Measurements from ENCODE around the gene SMIM35. TPM values are rescaled to one million over a fixed set of nuclear protein-coding genes. Genes with fewer than 3 reads are reported as not detected.

Gene SMIM35
- total RNA-seq, 4 donors from 2014 or later: not detected

DNA sequence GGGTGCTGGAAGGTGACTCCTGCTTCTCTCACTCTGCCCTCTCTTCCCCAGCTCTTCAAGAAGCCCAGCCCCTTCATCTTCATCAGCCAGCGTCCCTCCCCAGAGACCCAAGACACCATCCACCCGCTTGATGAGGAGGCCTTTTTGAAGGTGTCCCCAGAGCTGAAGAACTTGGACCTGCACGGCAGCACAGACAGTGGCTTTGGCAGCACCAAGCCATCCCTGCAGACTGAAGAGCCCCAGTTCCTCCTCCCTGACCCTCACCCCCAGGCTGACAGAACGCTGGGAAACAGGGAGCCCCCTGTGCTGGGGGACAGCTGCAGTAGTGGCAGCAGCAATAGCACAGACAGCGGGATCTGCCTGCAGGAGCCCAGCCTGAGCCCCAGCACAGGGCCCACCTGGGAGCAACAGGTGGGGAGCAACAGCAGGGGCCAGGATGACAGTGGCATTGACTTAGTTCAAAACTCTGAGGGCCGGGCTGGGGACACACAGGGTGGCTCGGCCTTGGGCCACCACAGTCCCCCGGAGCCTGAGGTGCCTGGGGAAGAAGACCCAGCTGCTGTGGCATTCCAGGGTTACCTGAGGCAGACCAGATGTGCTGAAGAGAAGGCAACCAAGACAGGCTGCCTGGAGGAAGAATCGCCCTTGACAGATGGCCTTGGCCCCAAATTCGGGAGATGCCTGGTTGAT lies 88.0 kb downstream of the SMIM35 start:
- intact Hi-C loops (cut with DNase I; ENCODE audit: low total_unique reads): no loop called here
- no peaks in the 10 kb centered on the region for H3K36me3 ChIP-seq
- TF ChIP-seq POLR2A (IDR thresholded peaks at IDR 0.05) (no peak), CTCF (IDR thresholded peaks at IDR 0.05) (no peak)

GRCh38 chr11:117997823-117998579 lies 88.8 kb downstream of the SMIM35 start:
- H3K4me3 ChIP-seq: no peak overlapping the region
- no peak overlapping the region for H3K27ac ChIP-seq
- H3K9me3 ChIP-seq: no peaks in the 10 kb centered on the region
- no peak for DNase-seq
- H3K27me3 ChIP-seq: no peaks in the 10 kb centered on the region
- intact Hi-C loops (cut with DNase I; ENCODE audit: low total_unique reads): no loop called here
- H3K36me3 ChIP-seq: no peaks in the 10 kb centered on the region
- H3K4me1 ChIP-seq: no peaks in the 10 kb centered on the region
- TF ChIP-seq CTCF (IDR thresholded peaks at IDR 0.05): no peak
- no peak for TF ChIP-seq POLR2A (IDR thresholded peaks at IDR 0.05)

More for the DNA sequence above, 88.0 kb downstream of the SMIM35 start:
- no peak overlapping the region for H3K4me3 ChIP-seq
- no peaks in the 10 kb centered on the region for H3K9me3 ChIP-seq
- no peak overlapping the region for H3K27ac ChIP-seq
- peak in 1 of 2 donors; percentile 9 for DNase-seq
- H3K27me3 ChIP-seq: no peaks in the 10 kb centered on the region
- H3K4me1 ChIP-seq: no peaks in the 10 kb centered on the region

DNA sequence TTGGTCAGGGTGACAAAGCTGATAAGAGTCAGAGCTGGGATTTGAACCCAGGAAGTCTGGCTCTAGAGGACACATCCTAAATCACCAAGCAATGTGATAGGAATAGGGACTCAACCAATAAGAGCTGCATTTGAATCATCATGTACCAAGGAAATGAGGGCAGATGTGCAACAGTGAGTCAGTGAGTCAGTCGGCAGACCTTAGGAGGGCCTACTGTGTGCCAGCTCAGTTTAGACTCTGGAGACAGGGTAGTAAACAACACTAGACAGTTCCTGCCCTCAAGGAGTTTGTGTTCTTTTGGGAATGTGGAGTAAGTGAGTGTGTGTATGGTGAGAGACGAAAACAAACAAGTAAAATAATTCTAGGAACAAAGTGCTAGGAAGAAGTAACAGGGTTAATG lies 89.4 kb downstream of the SMIM35 start:
- Histone ChIP-seq H3K9me3 (no peaks in the 10 kb centered on the region), H3K4me3 (no peak overlapping the region), H3K36me3 (no peaks in the 10 kb centered on the region), H3K4me1 (no peaks in the 10 kb centered on the region), H3K27me3 (no peaks in the 10 kb centered on the region), H3K27ac (no peak overlapping the region)
- intact Hi-C loops (cut with DNase I; ENCODE audit: low total_unique reads): no loop called here
- DNase-seq: no peak
- no peak for TF ChIP-seq POLR2A (IDR thresholded peaks at IDR 0.05)
- no peak for TF ChIP-seq CTCF (IDR thresholded peaks at IDR 0.05)

DNA sequence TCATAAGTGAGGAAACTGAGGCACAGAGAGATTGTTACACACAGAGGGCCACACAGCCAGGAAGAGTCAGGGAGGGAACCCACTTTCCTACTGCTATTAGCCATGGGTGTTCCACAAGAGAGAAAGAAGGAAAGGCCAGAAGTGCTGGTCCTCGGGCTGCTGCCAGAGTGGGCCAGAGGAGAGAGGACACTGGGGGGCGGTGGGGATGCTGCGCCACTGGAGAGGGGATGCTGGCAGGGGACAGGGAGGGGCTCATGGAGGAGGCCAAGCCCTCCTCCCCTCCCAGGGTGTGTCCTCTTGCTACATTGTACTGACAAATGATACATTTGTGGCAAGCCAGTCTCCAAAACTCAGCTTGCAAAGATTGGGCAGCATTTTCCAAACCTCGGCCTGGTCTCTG lies 90.7 kb downstream of the SMIM35 start:
- TF ChIP-seq CTCF (IDR thresholded peaks at IDR 0.05): no peak
- TF ChIP-seq POLR2A (IDR thresholded peaks at IDR 0.05): no peak
- Histone ChIP-seq H3K9me3 (no peaks in the 10 kb centered on the region), H3K4me3 (no peak overlapping the region), H3K27me3 (no peaks in the 10 kb centered on the region), H3K36me3 (no peaks in the 10 kb centered on the region), H3K4me1 (no peaks in the 10 kb centered on the region), H3K27ac (no peak overlapping the region)
- intact Hi-C loops (cut with DNase I; ENCODE audit: low total_unique reads): no loop called here
- DNase-seq: no peak

DNA sequence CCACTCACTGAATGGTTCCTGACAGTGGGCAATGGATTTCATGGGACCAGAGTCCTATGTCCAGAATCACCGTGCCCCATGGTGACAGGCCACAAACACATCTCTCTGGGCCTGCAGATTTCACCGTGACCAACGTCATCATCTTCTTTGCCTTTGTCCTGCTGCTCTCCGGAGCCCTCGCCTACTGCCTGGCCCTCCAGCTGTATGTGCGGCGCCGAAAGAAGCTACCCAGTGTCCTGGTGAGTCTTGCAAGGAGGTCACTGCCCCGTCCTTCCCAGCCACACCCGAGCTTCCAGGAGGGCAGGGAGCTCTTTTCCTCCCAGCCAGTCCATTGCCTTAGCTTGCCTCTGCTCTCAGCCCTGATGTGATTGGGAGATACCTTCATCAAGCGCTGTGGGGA lies 91.3 kb downstream of the SMIM35 start:
- Histone ChIP-seq H3K27me3 (no peaks in the 10 kb centered on the region), H3K4me1 (no peaks in the 10 kb centered on the region), H3K36me3 (no peaks in the 10 kb centered on the region), H3K9me3 (no peaks in the 10 kb centered on the region), H3K4me3 (no peak overlapping the region), H3K27ac (no peak overlapping the region)
- no peak for DNase-seq
- TF ChIP-seq CTCF (IDR thresholded peaks at IDR 0.05): no peak
- no peak for TF ChIP-seq POLR2A (IDR thresholded peaks at IDR 0.05)
- intact Hi-C loops (cut with DNase I; ENCODE audit: low total_unique reads): no loop called here
